HepG2 (cell line): ENCODE measurements around the gene TOX2. TPM values are rescaled to one million over a fixed set of nuclear protein-coding genes. Genes with fewer than 3 reads are reported as not detected.

Source experiments
- ATAC-seq: fragments of 200-7000 bp; cut with Tn5 transposase; 3 replicates; pipeline ENCODE4 v1.9.1; 2020; ENCODE audit warnings: mild to moderate bottlenecking, moderate library complexity
- BruUV-seq: library from RNA; stranded (reverse); fragments of 400-500 nt; replicated peaks from 2 replicates; lab custom pipeline; 2021; lab: Mats Ljungman, UMichigan
- CTCF ChIA-PET: fragments of 300-600 bp; formaldehyde crosslinking; extraction: SDS; loops from one replicate; lab custom pipeline; 2021; ENCODE audit warnings: low total read pairs, inconsistent platforms, low intra/inter-chr PET ratio; lab: Yijun Ruan, JAX
- POLR2A ChIA-PET: fragments of 350-600 bp; sonication (Branson Sonifier 250); formaldehyde crosslinking; loops from one replicate; lab custom pipeline; 2020; ENCODE audit warnings: antibody characterized with exemption, inconsistent platforms; lab: Yijun Ruan, JAX
- DNase-seq: peaks from one replicate; pipeline ENCODE4 v3.0.0-alpha.2; 2015; ENCODE audit warnings: low spot score
- FAIRE-seq: peaks from 3 replicates; lab custom pipeline; 2011; peaks lifted over from hg19 to GRCh38; lab: Jason Lieb, UNC
- H2AFZ ChIP-seq: one replicate; pipeline ENCODE4 v1.6.1; 2011; ENCODE audit warnings: low read length, inconsistent platforms
- H3K27ac ChIP-seq: fragments of 300-600 bp; 3 replicates; pipeline ENCODE4 v1.8.0; 2011; ENCODE audit warnings: mixed run types, mild to moderate bottlenecking, mixed read lengths, low read length, inconsistent platforms; ENCODE audit not compliant: insufficient read depth; ENCODE audit errors: extremely low read length
- H3K27me3 ChIP-seq, 2 experiments: fragments of 200-600 bp in 1 of 2; 2 replicates in 1 of 2; 3 replicates in 1 of 2; pipeline versions ENCODE4 v1.6.0 to v1.8.0; 2011; ENCODE audit warnings: low read length in 2 of 2, mild to moderate bottlenecking in 2 of 2, moderate library complexity in 2 of 2, inconsistent platforms in 1 of 2; ENCODE audit not compliant: insufficient read depth in 2 of 2, control insufficient read depth in 1 of 2
- H3K36me3 ChIP-seq, 2 experiments: fragments of 200-600 bp in 1 of 2; replicated peaks in 1 of 2; 2 replicates in 1 of 2; 3 replicates in 1 of 2; pipeline versions ENCODE4 v1.5.1 to v1.8.0; 2011; ENCODE audit warnings: low read length in 2 of 2, inconsistent platforms in 1 of 2; ENCODE audit not compliant: insufficient read depth in 2 of 2, control insufficient read depth in 1 of 2
- H3K4me1 ChIP-seq: 2 replicates; pipeline ENCODE4 v1.5.1; 2012; ENCODE audit warnings: low read length, inconsistent platforms; ENCODE audit not compliant: insufficient read depth
- H3K4me2 ChIP-seq: 2 replicates; pipeline ENCODE4 v1.6.0; 2011; ENCODE audit warnings: low read depth, low read length, inconsistent platforms
- H3K4me3 ChIP-seq, 3 experiments: fragments of 200-600 bp in 1 of 3; sonication (generic), shearing (Covaris generic) in 1 of 3; replicated peaks in 1 of 3; 2 replicates each; pipeline ENCODE4 v1.5.1; 2011 to 2016; ENCODE audit warnings: low read length in 3 of 3, inconsistent platforms in 2 of 3, low read depth in 2 of 3, mild to moderate bottlenecking in 2 of 3, control low read depth in 1 of 3, mixed read lengths in 1 of 3; ENCODE audit not compliant: insufficient read depth in 1 of 3
- H3K79me2 ChIP-seq: one replicate; pipeline ENCODE4 v1.6.1; 2011; ENCODE audit warnings: low read length, inconsistent platforms; ENCODE audit not compliant: insufficient read depth
- H3K9ac ChIP-seq: 2 replicates; pipeline ENCODE4 v1.6.0; 2011; ENCODE audit warnings: mild to moderate bottlenecking, low read depth, low read length, inconsistent platforms; ENCODE audit not compliant: insufficient read depth
- H3K9me3 ChIP-seq: 2 replicates; pipeline ENCODE4 v1.5.1; 2012; ENCODE audit warnings: mild to moderate bottlenecking, low read length
- H4K20me1 ChIP-seq: 2 replicates; pipeline ENCODE4 v1.6.0; 2011; ENCODE audit warnings: inconsistent platforms, mild to moderate bottlenecking, low read length, moderate library complexity; ENCODE audit not compliant: insufficient read depth
- CBFB ChIP-seq: sonication (generic); formaldehyde crosslinking; IDR thresholded peaks from 2 replicates; pipeline ENCODE4 v1.4.0; 2020; ENCODE audit warnings: missing genetic modification reagents
- NCOR1 ChIP-seq: fragments of 200-600 bp; sonication (generic); IDR thresholded peaks from 2 replicates; pipeline ENCODE4 v1.7.0; 2017; ENCODE audit warnings: antibody characterized with exemption, low read length, borderline replicate concordance
- PBX2 ChIP-seq: IDR thresholded peaks from 2 replicates; pipeline ENCODE4 v1.6.1; 2016; ENCODE audit warnings: control low read depth
- PITX1 ChIP-seq: sonication (generic); formaldehyde crosslinking; IDR thresholded peaks from 2 replicates; pipeline ENCODE4 v1.5.1; 2020; ENCODE audit warnings: mild to moderate bottlenecking, missing genetic modification reagents
- PRMT3 ChIP-seq: sonication (generic); formaldehyde crosslinking; IDR thresholded peaks from 2 replicates; pipeline ENCODE4 v1.8.1; 2022; ENCODE audit warnings: low read depth, mild to moderate bottlenecking, moderate library complexity, missing genetic modification reagents, borderline replicate concordance
- YEATS4 ChIP-seq: sonication (generic); formaldehyde crosslinking; IDR thresholded peaks from 2 replicates; pipeline ENCODE4 v1.4.0; 2020; ENCODE audit warnings: missing genetic modification reagents, borderline replicate concordance
- ZMYM3 ChIP-seq: sonication (generic); formaldehyde crosslinking; IDR thresholded peaks from 2 replicates; pipeline ENCODE4 v1.5.1; 2020; ENCODE audit warnings: mild to moderate bottlenecking, missing genetic modification reagents
- ZNF280B ChIP-seq: sonication (generic); formaldehyde crosslinking; IDR thresholded peaks from 2 replicates; pipeline ENCODE4 v1.5.0; 2020; ENCODE audit warnings: missing genetic modification reagents, mild to moderate bottlenecking, borderline replicate concordance
- ZNF292 ChIP-seq: sonication (generic); formaldehyde crosslinking; IDR thresholded peaks from 2 replicates; pipeline ENCODE4 v1.8.1; 2022; ENCODE audit warnings: mild to moderate bottlenecking, low read depth, missing genetic modification reagents, borderline replicate concordance
- ZNF629 ChIP-seq: sonication (generic); formaldehyde crosslinking; conservative IDR thresholded peaks from 2 replicates; pipeline ENCODE4 v1.5.0; 2020; ENCODE audit warnings: missing genetic modification reagents
- ZNF768 ChIP-seq: sonication (generic); formaldehyde crosslinking; IDR thresholded peaks from 2 replicates; pipeline ENCODE4 v1.4.0; 2020; ENCODE audit warnings: missing genetic modification reagents
- WGBS: methylation state at CpG from one replicate; pipeline ENCODE4 v1.1.6; 2017; ENCODE audit warnings: low lambda C conversion rate; 5-methylcytosine and 5-hydroxymethylcytosine counted together
- in situ Hi-C: cut with HindIII; loops from 2 replicates; pipeline ENCODE4 v1.10.0; 2017; ENCODE audit warnings: low pct_unique_long_range_greater_than_20kb; ENCODE audit not compliant: extremely low pct_ligation_motif_present
- intact Hi-C: fragments of 100-400 bp; cut with micrococcal nuclease; formaldehyde crosslinking; loops from one replicate; pipeline ENCODE4 v1.10.0; 2022; ENCODE audit not compliant: unreplicated experiment
- polyA plus RNA-seq, 8 experiments: library from polyadenylated mRNA; depleted of rRNA in 3 of 8; stranded (reverse) in 7 of 8; unstranded in 1 of 8; fragments of >200 nt; fragmentation: Illumina TruSeq in 4 of 8; extraction: Trizol in 4 of 8; gene quantifications; 2 replicates each; pipeline versions ENCODE4 v1.2.1 to v1.2.3, GENCODE V29; 2011 to 2016; ENCODE audit warnings: low read depth in 4 of 8, missing spikeins in 1 of 8, mixed read lengths in 1 of 8; ENCODE audit not compliant: insufficient read depth in 1 of 8
- total RNA-seq, 5 experiments: library from RNA; depleted of rRNA; stranded (reverse); fragments of >200 nt; fragmentation: Illumina TruSeq; extraction: Trizol; gene quantifications; 2 replicates each; pipeline ENCODE4 v1.2.3, GENCODE V29; 2016; ENCODE audit warnings: low read depth in 1 of 5

The TOX2 gene
- total and polyA plus RNA-seq, 2 of the 13 experiments (the other 11 are each of a cell fraction or from before 2014, with no cell fraction given), result not detected

- no TSS peak for BruUV-seq
- H3K9ac ChIP-seq, result no peak overlapping the region
- H3K4me1 ChIP-seq, result peaks cover 19% of the 10 kb centered on the region
- FAIRE-seq (no peak), DNase-seq (no peak), ATAC-seq (no peak)
- WGBS, result 41% methylated on average over 10 of the region's 10 CpGs
- no peak overlapping the region for H3K4me2 ChIP-seq
- ChIA-PET CTCF (no interaction called here), POLR2A (no interaction called here)
- TF ChIP-seq YEATS4 (CRISPR knock-in tag) (0 out of 2 replicates have a peak, but pooled peaks have one; percentile 26), ZNF280B (CRISPR knock-in tag) (0 out of 2 replicates have a peak, but pooled peaks have one; percentile 25), ZMYM3 (peak; percentile 65; the same call in 1 of the 2 replicates), ZNF768 (CRISPR knock-in tag) (peak; percentile 95), CBFB (CRISPR knock-in tag) (no peak), PITX1 (CRISPR knock-in tag) (0 out of 2 replicates have a peak, but pooled peaks have one; percentile 30), ZNF292 (CRISPR knock-in tag) (no peak), PBX2 (CRISPR knock-in tag) (no peak), ZNF629 (CRISPR knock-in tag) (peak; percentile 85), PRMT3 (CRISPR knock-in tag) (no peak), NCOR1 (peak; percentile 38; the same call in 1 of the 2 replicates)
- no peaks in the 10 kb centered on the region for H3K36me3 ChIP-seq
- in situ Hi-C loops (no loop called here), intact Hi-C loops (no loop called here)
- H4K20me1 ChIP-seq, result no peaks in the 10 kb centered on the region
- H2AFZ ChIP-seq, result no peak overlapping the region
- no peak overlapping the region for H3K4me3 ChIP-seq
- no peak overlapping the region for H3K27ac ChIP-seq
- peaks cover 0 to 5% of the 10 kb centered on the region in 2 experiments; a peak in 1 of 5 replicates for H3K27me3 ChIP-seq
- H3K79me2 ChIP-seq, result no peaks in the 10 kb centered on the region
- no peaks in the 10 kb centered on the region for H3K9me3 ChIP-seq
Measured at GRCh38 chr20:43963872-43964791, 49.5 kb downstream of the TOX2 start.
